CD8-positive, alpha-beta memory T cell (primary cell): ENCODE data around the gene ARAP3. TPM values are rescaled to one million over a fixed set of nuclear protein-coding genes. Genes with fewer than 3 reads are reported as not detected.
A peak's percentile ranks its signal among the peaks of the same experiment; 100 is the strongest.

ENCODE experiments used
- CTCF ChIA-PET: fragments of 350-600 bp; sonication (Branson Sonifier 250); formaldehyde crosslinking; loops from one replicate; lab custom pipeline; 2021; ENCODE audit warnings: antibody characterized with exemption; lab: Charles Lee
- POLR2A ChIA-PET: fragments of 350-600 bp; sonication (Branson Sonifier 250); formaldehyde crosslinking; loops from one replicate; lab custom pipeline; 2021; ENCODE audit warnings: antibody characterized with exemption; lab: Charles Lee
- DNase-seq, 5 donors: peaks; one replicate each; pipeline versions ENCODE4 v3.0.0 to v3.0.0-alpha.2; 2020 to 2022; ENCODE audit warnings: mixed read lengths in 1 of 5
- H3K27ac ChIP-seq: one replicate; pipeline ENCODE4 v1.7.0; 2013; ENCODE audit warnings: low read depth, mild to moderate bottlenecking, low read length, moderate library complexity
- H3K27me3 ChIP-seq: 2 replicates; pipeline ENCODE4 v1.7.0; 2013; ENCODE audit warnings: low read length, mild to moderate bottlenecking; ENCODE audit not compliant: insufficient read depth, poor library complexity, severe bottlenecking
- H3K36me3 ChIP-seq: 2 replicates; pipeline ENCODE4 v1.7.0; 2013; ENCODE audit warnings: mild to moderate bottlenecking, low read length, moderate library complexity; ENCODE audit not compliant: insufficient read depth
- H3K4me1 ChIP-seq: 2 replicates; pipeline ENCODE4 v1.7.0; 2013; ENCODE audit warnings: mild to moderate bottlenecking, low read length, moderate library complexity; ENCODE audit not compliant: insufficient read depth
- H3K4me3 ChIP-seq: 2 replicates; pipeline ENCODE4 v1.7.0; 2013; ENCODE audit warnings: mild to moderate bottlenecking, low read length
- H3K9me3 ChIP-seq: 2 replicates; pipeline ENCODE4 v1.7.0; 2013; ENCODE audit warnings: mild to moderate bottlenecking, low read length
- H3K27ac Mint-ChIP-seq, 8 donors: one replicate each; pipeline ENCODE4 v1.8.0; 2020 to 2021; ENCODE audit warnings: mixed read lengths in 8 of 8, mild to moderate bottlenecking in 6 of 8, inconsistent platforms in 3 of 8, moderate library complexity in 3 of 8
- H3K27me3 Mint-ChIP-seq, 2 donors: one replicate each; pipeline ENCODE4 v1.8.0; 2020 to 2021; ENCODE audit warnings: mixed read lengths in 2 of 2, mild to moderate bottlenecking in 1 of 2, moderate library complexity in 1 of 2
- H3K36me3 Mint-ChIP-seq, 3 donors: one replicate each; pipeline ENCODE4 v1.8.0; 2020 to 2021; ENCODE audit warnings: mixed read lengths in 3 of 3, inconsistent platforms in 1 of 3, mild to moderate bottlenecking in 1 of 3
- H3K4me1 Mint-ChIP-seq, 3 donors: one replicate each; pipeline ENCODE4 v1.8.0; 2020 to 2021; ENCODE audit warnings: mixed read lengths in 3 of 3, inconsistent platforms in 1 of 3, mild to moderate bottlenecking in 1 of 3
- H3K4me3 Mint-ChIP-seq, 7 donors: one replicate each; pipeline ENCODE4 v1.8.0; 2020 to 2021; ENCODE audit warnings: mixed read lengths in 7 of 7, mild to moderate bottlenecking in 6 of 7, moderate library complexity in 4 of 7, inconsistent platforms in 2 of 7
- H3K9me3 Mint-ChIP-seq, 5 donors: one replicate each; pipeline ENCODE4 v1.8.0; 2020 to 2022; ENCODE audit warnings: mixed read lengths in 5 of 5, mild to moderate bottlenecking in 3 of 5, moderate library complexity in 2 of 5, inconsistent platforms in 1 of 5
- polyA plus RNA-seq: library from polyadenylated mRNA; unstranded; fragments of 300-500 nt; fragmentation: Illumina TruSeq; gene quantifications from one replicate; pipeline ENCODE4 v1.2.3, GENCODE V29; 2021
- total RNA-seq, 2 experiments: library from RNA; stranded (reverse); gene quantifications; one replicate each; pipeline ENCODE4 v1.2.3, GENCODE V29; 2021

Gene ARAP3
- total and polyA plus RNA-seq, 3 experiments from 2014 or later, result 0.20 to 7.9 (median 6.9) TPM

DNA sequence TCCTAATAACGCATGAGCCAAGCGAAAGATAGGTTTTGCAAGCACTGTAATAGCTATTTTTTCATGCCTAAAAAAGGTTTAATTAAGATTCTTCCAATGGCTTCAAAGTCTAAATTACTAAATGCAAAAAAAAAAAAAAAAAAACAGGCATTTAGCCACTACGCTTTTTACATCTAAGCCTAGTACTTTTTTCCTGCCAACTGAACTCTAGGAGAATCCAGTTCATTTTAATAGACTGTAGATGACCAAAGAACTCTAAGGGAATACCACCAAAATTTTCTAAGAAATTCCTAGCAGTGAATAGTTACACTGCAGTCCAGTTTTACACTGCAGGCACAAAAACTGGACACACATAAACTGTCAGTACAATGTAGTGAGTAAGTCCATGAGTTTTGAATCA, 73.0 kb downstream of the ARAP3 start:
- peaks cover 0 to 31% (median 12%) of the 10 kb centered on the region in 3 donors for H3K36me3 Mint-ChIP-seq
- ChIA-PET POLR2A (interaction anchor here (0.6 to 6.3 kb wide), 3 partner anchors 9 to 107 kb away, joined by 5 to 70 read pairs (median 7); partner anchors contain the start of gene DIAPH1), CTCF (interaction anchor here (0.6 to 14.7 kb wide), 4 partner anchors 8 to 42 kb away, joined by 3 to 175 read pairs (median 30); partner anchors contain the start of genes DIAPH1, HDAC3 and RELL2)
- Histone ChIP-seq H3K4me1 (peaks cover 91% of the 10 kb centered on the region), H3K36me3 (peaks cover 3% of the 10 kb centered on the region), H3K9me3 (no peaks in the 10 kb centered on the region), H3K27ac (no peak overlapping the region), H3K4me3 (peak overlapping the region; percentile 3), H3K27me3 (no peaks in the 10 kb centered on the region)
- no peaks in the 10 kb centered on the region for H3K9me3 Mint-ChIP-seq
- no peak for DNase-seq
- peak overlapping the region in 4 of 7 donors; percentile 38 to 72 (median 60) for H3K4me3 Mint-ChIP-seq
- peaks cover 90 to 94% (median 93%) of the 10 kb centered on the region in 3 donors for H3K4me1 Mint-ChIP-seq
- peak overlapping the region in 6 of 8 donors; percentile 78 to 99 (median 89) for H3K27ac Mint-ChIP-seq
- no peaks in the 10 kb centered on the region for H3K27me3 Mint-ChIP-seq

DNA sequence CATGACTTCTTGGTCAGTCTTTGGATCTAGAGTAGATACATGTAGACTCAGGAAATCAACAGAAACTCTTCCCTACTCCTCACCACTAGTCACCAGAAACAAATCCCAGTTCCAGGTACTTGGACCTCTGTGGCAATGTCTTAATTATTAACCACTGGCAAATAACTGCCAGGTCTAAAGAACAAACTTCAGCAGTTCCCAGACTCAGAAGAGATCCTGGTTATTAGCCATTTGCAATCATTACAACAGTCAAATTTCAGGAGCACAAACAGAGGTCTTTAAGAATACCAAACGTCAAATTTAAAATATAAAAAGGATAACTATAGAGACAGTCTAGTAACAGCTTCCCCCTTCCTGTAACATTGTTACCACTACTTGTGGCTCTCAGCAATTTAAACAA, 73.5 kb downstream of the ARAP3 start:
- no peaks in the 10 kb centered on the region for H3K9me3 Mint-ChIP-seq
- DNase-seq, result no peak
- H3K4me3 Mint-ChIP-seq, result peak overlapping the region; percentile 38 to 78 (median 61)
- H3K27me3 Mint-ChIP-seq, result no peaks in the 10 kb centered on the region
- peak overlapping the region; percentile 77 to 99 (median 92) for H3K27ac Mint-ChIP-seq
- Histone ChIP-seq H3K4me1 (peaks cover 91% of the 10 kb centered on the region), H3K9me3 (no peaks in the 10 kb centered on the region), H3K27ac (peak overlapping the region; percentile 2), H3K36me3 (peaks cover 3% of the 10 kb centered on the region), H3K4me3 (peak overlapping the region; percentile 12), H3K27me3 (no peaks in the 10 kb centered on the region)
- CTCF ChIA-PET, result interaction anchor here (0.6 to 14.7 kb wide), 4 partner anchors 8 to 41 kb away, joined by 3 to 175 read pairs (median 30); partner anchors contain the start of genes DIAPH1, HDAC3 and RELL2
- POLR2A ChIA-PET, result interaction anchor here (0.6 to 6.3 kb wide), 4 partner anchors 10 to 963 kb away, joined by 3 to 70 read pairs (median 6); partner anchors contain the start of gene DIAPH1
- H3K36me3 Mint-ChIP-seq, result peaks cover 0 to 31% (median 12%) of the 10 kb centered on the region in 3 donors
- H3K4me1 Mint-ChIP-seq, result peaks cover 90 to 94% (median 93%) of the 10 kb centered on the region in 3 donors

GRCh38 chr5:141608046-141608445, 74.0 kb downstream of the ARAP3 start:
- no peaks in the 10 kb centered on the region for H3K27me3 Mint-ChIP-seq
- CTCF ChIA-PET, result interaction anchor here (1.8 to 14.7 kb wide), 3 partner anchors 9 to 41 kb away, joined by 5 to 175 read pairs (median 55); partner anchors contain the start of gene DIAPH1
- H3K9me3 Mint-ChIP-seq, result no peaks in the 10 kb centered on the region
- peak overlapping the region; percentile 77 to 99 (median 92) for H3K27ac Mint-ChIP-seq
- no peak for DNase-seq
- H3K4me3 ChIP-seq, result no peak overlapping the region
- H3K4me3 Mint-ChIP-seq, result peak overlapping the region; percentile 38 to 80 (median 67)
- peak overlapping the region; percentile 2 for H3K27ac ChIP-seq
- peaks cover 89 to 94% (median 93%) of the 10 kb centered on the region in 3 donors for H3K4me1 Mint-ChIP-seq
- H3K27me3 ChIP-seq, result no peaks in the 10 kb centered on the region
- peaks cover 3% of the 10 kb centered on the region for H3K36me3 ChIP-seq
- peaks cover 0 to 28% (median 12%) of the 10 kb centered on the region in 3 donors for H3K36me3 Mint-ChIP-seq
- H3K4me1 ChIP-seq, result peaks cover 91% of the 10 kb centered on the region
- no peaks in the 10 kb centered on the region for H3K9me3 ChIP-seq
- POLR2A ChIA-PET, result interaction anchor here (0.6 to 6.3 kb wide), 2 partner anchors 10 to 962 kb away, joined by 3 to 70 read pairs; partner anchors contain the start of gene DIAPH1

DNA sequence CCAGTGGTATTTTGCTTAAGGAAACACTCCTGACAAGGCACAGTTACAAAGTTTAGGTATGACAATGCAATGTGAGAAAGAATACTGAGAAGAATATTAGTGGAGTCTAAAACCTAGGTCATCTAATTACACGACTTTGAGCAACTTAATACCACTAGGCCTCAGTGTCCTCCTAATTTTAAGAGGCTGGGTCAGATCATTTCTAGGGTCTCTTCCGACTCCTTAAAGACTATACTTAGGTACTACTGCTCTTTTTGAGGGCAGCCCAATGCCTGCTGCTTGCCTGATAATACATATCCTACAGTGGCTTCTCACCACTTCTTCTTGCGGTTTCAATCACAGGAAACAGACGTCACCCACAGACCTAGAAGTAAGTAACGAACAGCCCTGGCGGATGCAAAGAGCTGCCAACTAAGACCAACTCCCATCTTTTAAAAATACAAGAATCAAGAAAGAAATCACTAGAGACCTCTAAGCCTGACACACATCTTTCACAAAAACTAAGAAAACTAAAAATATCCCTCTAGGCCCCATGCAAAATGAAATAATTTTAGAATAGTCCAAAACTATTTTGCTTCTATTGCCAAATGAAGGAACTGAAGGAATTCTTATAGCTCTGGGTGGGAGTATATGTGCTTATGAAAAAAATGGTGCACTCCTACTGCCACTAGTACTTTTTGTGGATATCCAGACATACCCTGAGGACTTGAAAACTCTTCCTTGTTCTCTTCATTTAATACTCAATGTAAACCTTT, 76.3 kb downstream of the ARAP3 start:
- H3K9me3 Mint-ChIP-seq, result no peaks in the 10 kb centered on the region
- CTCF ChIA-PET, result interaction anchor here (1.8 to 14.7 kb wide), 4 partner anchors 11 to 31 kb away, joined by 4 to 175 read pairs (median 30); partner anchors contain the start of genes DIAPH1, HDAC3 and RELL2
- H3K36me3 Mint-ChIP-seq, result peaks cover 0 to 11% (median 9%) of the 10 kb centered on the region in 3 donors
- H3K36me3 ChIP-seq, result no peaks in the 10 kb centered on the region
- peak overlapping the region; percentile 33 for H3K4me3 ChIP-seq
- POLR2A ChIA-PET, result interaction anchor here (0.7 to 6.3 kb wide), 3 partner anchors 9 to 14 kb away, joined by 4 to 70 read pairs (median 7); partner anchors contain the start of gene DIAPH1
- H3K4me1 Mint-ChIP-seq, result peaks cover 89 to 96% (median 96%) of the 10 kb centered on the region in 3 donors
- H3K27me3 Mint-ChIP-seq, result no peaks in the 10 kb centered on the region
- peaks cover 90% of the 10 kb centered on the region for H3K4me1 ChIP-seq
- peak overlapping the region; percentile 66 to 82 (median 77) for H3K4me3 Mint-ChIP-seq
- H3K27me3 ChIP-seq, result no peaks in the 10 kb centered on the region
- H3K27ac ChIP-seq, result peak overlapping the region; percentile 67
- H3K27ac Mint-ChIP-seq, result peak overlapping the region; percentile 77 to 99 (median 92)
- no peaks in the 10 kb centered on the region for H3K9me3 ChIP-seq
- peak; percentile 54 to 88 (median 85) for DNase-seq

DNA sequence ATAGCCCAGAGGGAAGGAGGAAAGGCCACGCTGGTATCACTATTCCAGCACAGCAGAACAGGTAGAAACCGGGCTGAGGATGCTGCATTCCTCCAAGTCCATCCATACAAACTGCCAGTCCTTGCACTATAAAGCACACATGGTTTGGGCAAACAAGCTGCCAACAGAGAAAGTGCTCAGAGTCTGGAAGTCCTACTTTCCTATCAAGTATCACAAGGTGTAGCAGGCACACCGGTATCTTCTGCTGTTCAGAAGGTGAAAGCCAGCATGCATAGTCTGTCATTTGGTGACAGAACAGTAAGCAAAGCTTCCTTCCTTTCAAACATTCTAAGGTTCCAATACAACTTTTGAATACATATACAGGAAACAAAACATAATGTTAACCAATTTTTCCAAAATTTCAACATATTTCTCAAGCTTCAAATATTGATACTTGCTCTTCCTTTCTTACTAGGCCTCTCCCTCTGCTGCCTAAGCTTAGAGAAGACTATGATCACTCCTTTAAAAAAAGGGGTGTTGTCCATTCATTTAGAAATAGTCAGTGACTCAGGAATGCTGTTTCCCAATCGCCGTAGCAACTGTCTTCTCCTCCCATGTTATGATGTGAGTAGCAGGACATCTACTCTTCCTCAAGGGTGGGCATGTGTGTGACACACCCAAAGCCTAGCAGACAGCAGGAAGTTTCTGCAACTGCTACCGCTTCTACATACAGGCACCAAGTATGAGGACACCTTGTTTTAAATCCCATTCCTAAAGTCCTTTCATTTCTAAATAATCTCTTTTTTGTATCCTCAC, 77.9 kb downstream of the ARAP3 start:
- CTCF ChIA-PET, result interaction anchor here (4.8 to 14.7 kb wide), 2 partner anchors 12 to 13 kb away, joined by 46 to 175 read pairs; partner anchors contain the start of gene DIAPH1
- peak overlapping the region; percentile 7 for H3K27ac ChIP-seq
- peak overlapping the region; percentile 36 for H3K4me3 ChIP-seq
- H3K27ac Mint-ChIP-seq, result peak overlapping the region; percentile 79 to 99 (median 94)
- no peaks in the 10 kb centered on the region for H3K9me3 ChIP-seq
- H3K4me1 ChIP-seq, result peaks cover 96% of the 10 kb centered on the region
- H3K27me3 ChIP-seq, result no peaks in the 10 kb centered on the region
- peaks cover 0 to 7% (median 5%) of the 10 kb centered on the region in 3 donors for H3K36me3 Mint-ChIP-seq
- H3K4me3 Mint-ChIP-seq, result peak overlapping the region; percentile 41 to 83 (median 81)
- no peaks in the 10 kb centered on the region for H3K27me3 Mint-ChIP-seq
- DNase-seq, result peak in 1 of 5 donors; percentile 29
- peaks cover 93 to 100% (median 98%) of the 10 kb centered on the region in 3 donors for H3K4me1 Mint-ChIP-seq
- no peaks in the 10 kb centered on the region for H3K36me3 ChIP-seq
- H3K9me3 Mint-ChIP-seq, result no peaks in the 10 kb centered on the region
- POLR2A ChIA-PET, result interaction anchor here (0.9 to 6.3 kb wide), 2 partner anchors 14 to 47 kb away, joined by 3 to 70 read pairs; partner anchors contain the start of genes DIAPH1 and FCHSD1

Other genes starting within 250 kb of the ARAP3 start
- under 1 TPM; 0.11 to 0.15 TPM for gene PCDHGC3, start 206.3 kb downstream of the ARAP3 start, total RNA-seq
- not detected for gene PCDHGC3, start 206.3 kb downstream of the ARAP3 start, polyA plus RNA-seq
- not detected for gene PCDHGC4, start 197.2 kb downstream of the ARAP3 start, total RNA-seq
- not detected for gene PCDHGC4, start 197.2 kb downstream of the ARAP3 start, polyA plus RNA-seq
- not detected for gene PCDHGC5, start 193.1 kb downstream of the ARAP3 start, total RNA-seq
- not detected for gene PCDHGC5, start 193.1 kb downstream of the ARAP3 start, polyA plus RNA-seq
- gene DIAPH1, start 63.2 kb downstream of the ARAP3 start, total RNA-seq, result 100 to 1,000 TPM; 212 to 217 TPM
- 151 TPM for gene DIAPH1, start 63.2 kb downstream of the ARAP3 start, polyA plus RNA-seq
- 10 to 100 TPM; 74.8 to 78.6 TPM for gene HDAC3, start 45.4 kb downstream of the ARAP3 start, total RNA-seq
- gene HDAC3, start 45.4 kb downstream of the ARAP3 start, polyA plus RNA-seq, result 92.8 TPM
- gene RELL2, start 45.2 kb downstream of the ARAP3 start, total RNA-seq, result 10 to 100 TPM; 24.8 to 26.2 TPM
- 3.7 TPM for gene RELL2, start 45.2 kb downstream of the ARAP3 start, polyA plus RNA-seq
- gene FCHSD1, start 30.8 kb downstream of the ARAP3 start, total RNA-seq, result 10 to 100 TPM; 31.1 to 33.7 TPM
- 14.6 TPM for gene FCHSD1, start 30.8 kb downstream of the ARAP3 start, polyA plus RNA-seq
- gene PCDH1, start 196.2 kb upstream of the ARAP3 start, total RNA-seq, result not detected
- gene PCDH1, start 196.2 kb upstream of the ARAP3 start, polyA plus RNA-seq, result 0.54 TPM
- 10 to 100 TPM; 48.8 to 50.2 TPM for gene DELE1, start 241.6 kb upstream of the ARAP3 start, total RNA-seq
- gene DELE1, start 241.6 kb upstream of the ARAP3 start, polyA plus RNA-seq, result 27.3 TPM